K562 (cell line): ENCODE measurements around the gene SMURF1. TPM values are rescaled to one million over a fixed set of nuclear protein-coding genes. Genes with fewer than 3 reads are reported as not detected.

Source experiments
- BRF1 ChIP-seq: IDR thresholded peaks from 3 replicates; pipeline ENCODE4 v1.6.1; 2011; ENCODE audit warnings: borderline replicate concordance, mild to moderate bottlenecking; ENCODE audit not compliant: insufficient read length; ENCODE audit errors: extremely low read depth
- DIDO1 ChIP-seq: fragments of 450-650 bp; IDR thresholded peaks from 2 replicates; pipeline ENCODE4 v1.6.1; 2016; ENCODE audit warnings: low read depth, missing biosample characterization, missing genetic modification characterization
- DNMT1 ChIP-seq: fragments of 450-650 bp; IDR thresholded peaks from 2 replicates; pipeline ENCODE4 v1.6.1; 2016; ENCODE audit warnings: antibody characterized with exemption, mild to moderate bottlenecking
- GTF2E2 ChIP-seq: fragments of 200-800 bp; sonication (Bioruptor generic); IDR thresholded peaks from 2 replicates; pipeline ENCODE4 v1.6.1; 2016; ENCODE audit warnings: missing genetic modification characterization, missing compliant biosample characterization
- NEUROD1 ChIP-seq: fragments of 150-350 bp; IDR thresholded peaks from 2 replicates; pipeline ENCODE4 v1.6.1; 2014; ENCODE audit warnings: borderline replicate concordance, low read length, low read depth; ENCODE audit not compliant: partially characterized antibody
- PBX2 ChIP-seq, 2 experiments: IDR thresholded peaks in 1 of 2; conservative IDR thresholded peaks in 1 of 2; 2 replicates each; pipeline ENCODE4 v1.6.1; 2016; ENCODE audit warnings: low read depth in 2 of 2, mild to moderate bottlenecking in 1 of 2, missing compliant biosample characterization in 1 of 2, missing genetic modification characterization in 1 of 2, moderate library complexity in 1 of 2
- PHF8 ChIP-seq: fragments of 200-600 bp; sonication (generic); IDR thresholded peaks from 2 replicates; pipeline ENCODE4 v1.6.1; 2012; ENCODE audit warnings: mixed run types, mild to moderate bottlenecking, inconsistent platforms, low read length, moderate library complexity, borderline replicate concordance
- PYGO2 ChIP-seq: fragments of 450-650 bp; IDR thresholded peaks from 2 replicates; pipeline ENCODE4 v1.6.1; 2016; ENCODE audit warnings: mild to moderate bottlenecking, missing genetic modification characterization, moderate library complexity, missing compliant biosample characterization
- SNAPC5 ChIP-seq: fragments of 250-450 bp; sonication (Bioruptor Pico); IDR thresholded peaks from 2 replicates; pipeline ENCODE4 v1.8.0; 2021; ENCODE audit warnings: moderate library complexity, mild to moderate bottlenecking, inconsistent platforms
- SUPT5H ChIP-seq: fragments of 450-650 bp; IDR thresholded peaks from 2 replicates; pipeline ENCODE4 v1.6.1; 2016
- TBL1XR1 ChIP-seq, 2 experiments: IDR thresholded peaks; 2 replicates each; pipeline ENCODE4 v1.6.1; 2012; ENCODE audit warnings: improper control_type of control experiment in 2 of 2, low read length in 2 of 2, mild to moderate bottlenecking in 1 of 2
- THRB ChIP-seq: fragments of 450-650 bp; formaldehyde crosslinking; conservative IDR thresholded peaks from 2 replicates; pipeline ENCODE4 v1.4.0; 2022; ENCODE audit warnings: mild to moderate bottlenecking, missing genetic modification characterization
- ZNF121 ChIP-seq: sonication (generic); formaldehyde crosslinking; conservative IDR thresholded peaks from 2 replicates; pipeline ENCODE4 v1.8.0; 2022; ENCODE audit warnings: missing genetic modification reagents
- ZNF592 ChIP-seq: fragments of 450-650 bp; IDR thresholded peaks from 2 replicates; pipeline ENCODE4 v1.6.1; 2017; ENCODE audit warnings: antibody characterized with exemption, mild to moderate bottlenecking
- ZNF655 ChIP-seq: fragments of 250-450 bp; sonication (Bioruptor Pico); IDR thresholded peaks from 2 replicates; pipeline ENCODE4 v1.5.0; 2021
- ZNF764 ChIP-seq: fragments of 250-450 bp; sonication (Bioruptor Pico); IDR thresholded peaks from 2 replicates; pipeline ENCODE4 v1.4.0; 2020; ENCODE audit warnings: low read depth, mild to moderate bottlenecking, moderate library complexity
- ZSCAN32 ChIP-seq: fragments of 450-650 bp; formaldehyde crosslinking; IDR thresholded peaks from 2 replicates; pipeline ENCODE4 v1.4.0; 2020; ENCODE audit warnings: mild to moderate bottlenecking, moderate library complexity
- ZZZ3 ChIP-seq: fragments of 450-650 bp; IDR thresholded peaks from 2 replicates; pipeline ENCODE4 v1.6.1; 2016; ENCODE audit warnings: antibody characterized with exemption, mild to moderate bottlenecking, moderate library complexity
- polyA plus RNA-seq, 8 experiments: library from polyadenylated mRNA; depleted of rRNA in 4 of 8; stranded (reverse) in 5 of 8; unstranded in 3 of 8; fragments of >200 nt; fragmentation: Nextera tagmentation in 2 of 8; fragmentation: Illumina TruSeq in 1 of 8; extraction: Ambion mirVana in 2 of 8; extraction: Trizol in 1 of 8; gene quantifications; 2 replicates each; pipeline versions ENCODE4 v1.2.1 to v1.2.3, GENCODE V29; 2011 to 2014; ENCODE audit warnings: inconsistent platforms in 1 of 8, missing spikeins in 1 of 8
- total RNA-seq, 7 experiments: library from RNA; depleted of rRNA in 6 of 7; stranded (reverse); fragments of >200 nt in 6 of 7; fragmentation: Illumina TruSeq in 2 of 7; extraction: Trizol in 2 of 7; gene quantifications; 2 replicates each; pipeline versions ENCODE4 v1.2.1 to v1.2.3, GENCODE V29; 2011 to 2021; ENCODE audit warnings: low replicate concordance in 1 of 7

SMURF1 gene
- total and polyA plus RNA-seq, 9 of the 15 experiments (the other 6 are each of a cell fraction or from before 2014, with no cell fraction given) = 1.0 to 20.1 (median 12.6) TPM

GRCh38 chr7:99126921-99127553, 16.9 kb downstream of the SMURF1 start (continued):
- TF ChIP-seq ZNF592 = peak; percentile 56; the same call in 1 of the 2 replicates
- no peak for TF ChIP-seq ZSCAN32 (CRISPR knock-in tag)
- no peak for TF ChIP-seq PBX2 (CRISPR knock-in tag; IDR thresholded peaks at IDR 0.05; ENCODE audit: low read depth)
- TF ChIP-seq PBX2 (tag; conservative IDR thresholded peaks at IDR 0.05; ENCODE audit: low read depth) = no peak
- TF ChIP-seq PYGO2 (tag) = 0 out of 2 replicates have a peak, but pooled peaks have one; percentile 32
- no peak for TF ChIP-seq ZNF764 (CRISPR knock-in tag)
- peak; percentile 51 for TF ChIP-seq NEUROD1
- peak; percentile 61; the same call in 1 of the 2 replicates for TF ChIP-seq ZNF121
- TF ChIP-seq TBL1XR1 (IDR thresholded peaks at IDR 0.05; ENCODE audit: low read length in 2 of 2) = no peak
- no peak for TF ChIP-seq THRB (CRISPR knock-in tag)
- no peak for TF ChIP-seq BRF1
- no peak for TF ChIP-seq GTF2E2 (tag)
- TF ChIP-seq PHF8 = peak; percentile 42; the same call in 1 of the 2 replicates
- TF ChIP-seq ZNF655 (CRISPR knock-in tag) = no peak
- no peak for TF ChIP-seq ZZZ3
- peak; percentile 51; the same call in 1 of the 2 replicates for TF ChIP-seq DIDO1 (tag)
- TF ChIP-seq DNMT1 = no peak
- no peak for TF ChIP-seq SUPT5H
- no peak for TF ChIP-seq SNAPC5 (CRISPR knock-in tag)
